ENCODE measurements around the gene S1PR5.
"Not testable (repeated sequence)": the region's sequence is repeated elsewhere in the genome, so short reads cannot be mapped to it uniquely, and the experiment has no call there.

Gene S1PR5

DNA sequence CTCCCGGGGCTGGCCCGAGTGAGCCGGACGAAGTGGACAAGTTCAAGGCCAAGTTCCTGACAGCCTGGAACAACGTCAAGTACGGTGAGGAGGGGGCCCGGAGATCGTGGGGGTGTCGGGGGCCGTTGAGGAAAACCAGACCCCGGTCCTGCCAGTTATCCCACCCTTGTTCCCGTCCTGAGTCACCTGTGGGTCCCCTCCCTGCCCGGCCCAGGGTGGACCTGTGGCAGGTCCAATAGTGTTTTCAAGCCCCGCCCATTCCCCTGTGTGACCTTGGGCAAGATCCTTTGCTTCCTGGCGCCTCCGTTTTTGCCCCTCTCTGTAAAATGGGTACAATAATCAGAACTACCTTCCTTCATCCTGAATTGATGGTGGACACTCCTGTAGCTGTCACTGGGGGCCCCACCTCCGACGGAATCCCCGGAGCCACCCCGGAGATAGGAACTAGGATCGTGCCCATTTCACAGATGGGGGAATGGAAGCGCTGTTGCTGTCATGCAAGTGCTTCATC lies 27.1 kb upstream of the S1PR5 start:
- no peak for DNase-seq (ENCODE audit: low read depth in 2 of 2)

DNA sequence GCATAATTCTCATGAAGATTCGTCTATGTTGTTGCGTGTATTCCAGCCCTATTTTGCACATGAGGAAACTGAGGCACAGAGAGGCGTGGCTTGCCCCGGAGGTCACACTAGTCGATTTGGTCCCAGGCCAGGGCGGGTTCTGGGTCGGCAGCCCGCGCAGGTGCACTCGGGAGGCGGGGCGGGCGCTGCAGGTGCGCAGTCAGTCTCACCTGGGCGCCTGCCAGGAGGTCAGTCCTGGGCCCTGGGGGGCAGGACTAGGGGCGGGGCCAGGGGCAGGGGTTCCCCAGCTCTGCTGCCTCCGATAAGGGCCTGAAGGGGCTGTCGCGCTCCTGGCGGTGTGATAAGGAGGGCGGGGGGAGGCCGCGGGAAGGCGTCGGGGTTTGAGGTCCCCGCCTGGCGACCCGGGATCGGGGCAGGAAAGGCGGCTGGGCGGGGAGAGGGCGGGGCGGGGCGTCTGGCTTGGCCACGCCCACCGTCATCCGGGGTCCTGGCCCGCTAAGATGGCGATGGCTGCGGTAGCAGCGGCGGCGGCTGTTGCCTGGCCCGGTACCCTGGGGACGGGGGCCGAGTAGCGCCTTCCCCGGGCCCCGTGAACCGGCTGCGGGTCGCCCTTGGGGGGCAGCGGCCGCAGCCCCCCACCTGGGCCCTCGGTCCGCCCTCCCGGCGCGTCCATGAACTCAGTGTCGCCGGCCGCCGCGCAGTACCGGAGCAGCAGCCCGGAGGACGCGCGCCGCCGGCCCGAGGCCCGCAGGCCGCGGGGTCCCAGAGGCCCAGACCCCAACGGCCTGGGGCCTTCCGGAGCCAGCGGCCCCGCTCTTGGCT lies 26.4 kb upstream of the S1PR5 start, which contains the start of gene ATG4D:
ATG4D (plus strand) TSS at position 485 of the 822 bp plus-strand sequence; CDS start at position 672, 187 bp downstream.
- DNase-seq (ENCODE audit: low read depth in 2 of 2): peak; percentile 56 to 57

DNA sequence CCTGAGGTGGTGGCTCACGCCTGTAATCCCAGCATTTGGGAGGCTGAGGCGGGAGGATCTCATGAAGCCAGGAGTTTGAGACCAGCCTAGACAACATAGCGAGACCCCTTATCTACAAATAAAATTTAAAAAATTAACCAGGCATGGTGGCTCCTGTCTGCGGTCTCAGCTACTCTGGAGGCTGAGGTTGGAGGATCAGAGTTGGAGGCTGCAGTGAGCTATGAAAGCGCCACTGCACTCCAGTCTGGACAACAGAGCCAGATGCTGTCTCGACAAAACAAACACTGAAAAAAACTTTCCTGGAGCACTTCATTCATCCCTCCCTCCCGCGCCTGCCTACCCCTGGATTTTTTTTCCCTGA lies 25.8 kb upstream of the S1PR5 start:
- no peak for DNase-seq (ENCODE audit: low read depth in 2 of 2)

DNA sequence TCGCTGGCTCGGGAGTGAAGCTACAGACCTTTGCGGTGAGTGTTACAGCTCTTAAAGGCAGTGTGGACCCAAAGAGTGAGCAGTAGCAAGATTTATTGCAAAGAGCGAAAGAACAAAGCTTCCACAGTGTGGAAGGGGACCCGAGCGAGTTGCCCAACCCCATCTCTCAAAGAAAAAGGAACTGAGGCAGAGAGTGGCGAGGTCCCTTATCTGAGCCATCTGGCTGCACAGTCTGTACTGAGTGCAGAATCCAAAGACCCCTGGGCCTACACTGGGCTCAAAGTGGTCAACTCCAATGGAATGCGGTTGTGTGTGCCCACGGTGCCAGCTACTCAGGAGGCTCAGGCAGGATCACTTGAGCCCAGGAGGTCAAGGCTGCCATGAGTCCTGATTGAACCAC lies 21.8 kb upstream of the S1PR5 start:
- DNase-seq (ENCODE audit: low read depth in 2 of 2): not testable (repeated sequence)

DNA sequence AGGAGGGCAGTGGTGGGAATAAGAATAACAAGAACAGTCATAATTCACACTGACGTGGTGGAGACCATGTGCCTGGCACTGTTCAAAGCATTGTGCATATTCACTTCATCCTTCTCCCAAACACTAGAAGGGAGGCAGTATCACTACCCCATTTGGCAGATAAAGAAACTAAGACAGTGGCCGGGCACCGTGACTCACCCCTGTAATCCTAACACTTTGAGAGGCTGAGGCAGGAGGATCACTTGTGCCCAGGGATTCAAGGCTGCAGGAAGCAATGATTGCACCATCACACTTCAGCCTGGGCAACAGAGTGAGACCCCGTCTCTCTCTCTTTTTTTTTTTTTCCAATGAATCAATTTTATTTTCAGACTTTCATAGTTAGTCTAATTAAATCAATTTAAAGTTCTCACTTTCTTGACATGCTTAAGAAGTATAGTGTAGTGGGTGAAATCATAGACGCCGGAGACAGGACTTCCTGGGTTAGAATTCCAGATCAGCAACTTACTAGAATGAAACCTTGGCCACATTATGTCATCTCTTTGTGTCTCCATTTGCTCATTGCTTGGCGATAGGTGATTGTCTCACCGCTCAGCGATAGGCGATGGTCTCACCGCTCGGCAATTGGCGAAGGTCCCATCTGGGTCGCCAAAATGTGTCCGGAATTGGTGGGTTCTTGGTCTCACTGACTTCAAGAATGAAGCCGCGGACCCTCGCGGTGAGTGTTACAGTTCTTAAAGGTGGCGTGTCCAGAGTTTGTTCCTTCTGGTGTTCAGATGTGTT lies 21.1 kb upstream of the S1PR5 start:
- no peak for DNase-seq (ENCODE audit: low read depth in 2 of 2)

DNA sequence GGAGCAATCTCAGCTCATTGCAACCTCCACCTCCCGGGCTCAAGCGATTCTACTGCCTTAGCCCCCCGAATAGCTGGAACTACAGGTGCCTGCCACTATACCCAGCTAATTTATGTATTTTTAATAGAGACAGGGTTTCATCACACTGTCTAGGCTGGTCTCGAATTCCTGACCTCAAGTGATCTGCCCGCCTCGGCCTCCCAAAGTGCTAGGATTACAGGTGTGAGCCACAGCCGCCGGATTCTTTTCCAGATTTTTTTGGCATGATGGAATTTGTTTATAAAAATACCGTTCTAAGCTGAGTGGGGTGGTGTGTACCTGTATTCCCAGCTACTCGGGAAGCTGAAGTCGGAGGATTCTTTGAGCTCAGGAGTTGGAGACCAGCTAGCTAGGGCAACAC lies 20.4 kb upstream of the S1PR5 start:
- no peak for DNase-seq (ENCODE audit: low read depth in 2 of 2)

DNA sequence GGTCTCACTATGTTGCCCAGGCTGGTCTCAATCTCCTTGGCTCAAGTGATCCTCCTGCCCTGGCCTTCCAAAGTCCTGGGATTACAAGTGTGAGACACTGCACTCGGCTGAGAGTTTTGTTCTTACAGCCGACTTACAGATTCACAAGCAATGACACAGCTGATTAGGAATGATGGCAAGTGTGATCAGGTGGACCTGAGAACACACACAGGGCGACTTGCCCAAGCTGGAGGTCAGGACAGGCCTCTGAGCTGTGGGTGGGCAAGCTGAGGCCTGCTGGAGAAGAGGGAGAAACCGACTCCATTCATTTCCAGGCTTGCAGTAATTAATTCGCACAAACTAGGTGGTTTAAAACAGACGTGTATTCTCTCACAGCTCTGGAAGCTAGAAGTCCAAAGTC lies 18.4 kb upstream of the S1PR5 start:
- DNase-seq (ENCODE audit: low read depth in 2 of 2): no peak

DNA sequence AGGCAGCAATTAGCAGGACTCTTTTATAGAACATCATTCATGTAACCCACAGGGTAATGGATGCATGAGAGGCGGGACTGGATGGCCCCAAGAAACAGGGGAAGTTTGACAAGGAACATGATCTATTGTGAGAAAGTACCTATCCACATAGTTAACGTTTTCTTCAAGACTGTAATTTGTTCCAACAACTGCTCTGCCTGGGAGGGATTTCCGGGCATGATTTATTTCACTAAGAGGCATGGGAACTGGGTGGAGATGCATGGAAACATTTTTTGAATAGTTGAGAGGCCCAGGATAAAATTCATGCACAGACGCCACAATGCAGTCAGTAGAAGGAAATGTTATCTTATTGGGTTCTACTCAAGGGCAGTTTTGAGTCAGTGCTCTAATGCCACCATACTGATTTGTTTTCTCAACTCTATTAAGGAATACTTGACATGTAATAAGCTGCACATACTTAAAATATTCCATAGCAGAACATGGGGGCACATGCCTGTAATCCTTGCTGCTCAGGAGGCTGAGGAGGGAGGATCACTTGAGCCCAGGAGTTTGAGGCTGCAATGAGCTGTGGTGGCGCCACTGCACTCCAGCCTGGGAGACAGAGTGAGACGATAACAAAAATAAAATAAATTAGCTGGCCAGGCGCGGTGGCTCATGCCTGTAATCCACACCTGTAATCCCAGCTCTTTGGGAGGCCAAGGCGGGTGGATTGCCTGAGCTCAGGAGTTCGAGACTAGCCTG lies 16.6 kb upstream of the S1PR5 start:
- no peak for DNase-seq (ENCODE audit: low read depth in 2 of 2)

DNA sequence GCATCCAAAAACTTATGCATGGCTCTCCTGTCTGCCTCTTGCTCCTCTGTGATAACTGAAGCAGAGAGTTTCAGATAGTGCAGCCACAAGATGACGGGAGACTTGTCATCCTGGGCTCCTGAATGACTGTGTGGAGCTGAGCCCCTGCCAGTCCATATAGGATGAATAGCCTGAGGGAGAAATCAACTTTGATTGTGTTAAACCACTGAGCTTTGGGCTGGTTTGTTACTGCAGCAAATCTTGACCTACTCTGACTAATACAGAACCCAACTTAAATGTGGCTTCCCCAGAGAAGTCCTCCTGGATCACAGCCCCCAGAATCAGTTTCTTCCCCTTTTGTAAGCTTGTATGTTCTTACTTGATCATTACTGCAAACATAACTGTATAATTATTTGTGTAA lies 15.2 kb upstream of the S1PR5 start:
- DNase-seq (ENCODE audit: low read depth in 2 of 2): no peak

DNA sequence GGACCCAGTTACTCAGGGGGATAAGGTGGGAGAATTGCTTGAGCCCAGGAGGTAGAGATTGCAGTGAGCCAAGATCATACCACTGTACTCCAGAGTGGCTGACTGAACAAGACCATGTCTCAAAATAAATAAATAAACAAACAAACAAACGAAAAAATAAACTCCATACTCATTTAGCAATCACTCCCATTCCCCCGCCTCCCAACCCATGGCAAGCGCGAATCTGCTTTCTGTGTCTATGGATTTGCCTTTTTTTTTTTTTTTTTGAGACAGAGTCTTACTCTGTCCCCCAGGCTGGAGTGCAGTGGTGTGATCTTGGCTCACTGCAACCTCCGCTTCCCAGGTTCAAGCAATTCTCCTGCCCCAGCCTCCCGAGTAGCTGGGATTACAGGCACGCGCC lies 9.6 kb upstream of the S1PR5 start:
- DNase-seq (ENCODE audit: low read depth in 2 of 2): not testable (repeated sequence)

DNA sequence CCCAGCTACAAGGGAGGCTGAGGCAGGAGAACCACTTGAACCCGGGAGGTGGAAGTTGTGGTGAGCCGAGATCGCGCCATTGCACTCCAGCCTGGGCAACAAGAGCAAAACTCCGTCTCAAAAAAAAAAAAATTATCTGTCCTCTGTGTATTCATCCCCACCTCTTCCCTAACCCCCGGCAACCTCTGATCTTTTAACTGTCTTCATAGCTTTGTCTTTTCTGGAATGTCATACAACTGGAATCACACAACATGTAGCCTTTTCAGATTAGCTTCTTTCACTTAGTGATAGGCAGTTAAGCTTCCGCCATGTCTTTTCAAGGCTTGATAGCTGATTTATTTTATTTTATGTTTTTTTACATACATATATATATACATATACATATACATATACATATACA lies 8.4 kb upstream of the S1PR5 start:
- DNase-seq (ENCODE audit: low read depth in 2 of 2): no peak

DNA sequence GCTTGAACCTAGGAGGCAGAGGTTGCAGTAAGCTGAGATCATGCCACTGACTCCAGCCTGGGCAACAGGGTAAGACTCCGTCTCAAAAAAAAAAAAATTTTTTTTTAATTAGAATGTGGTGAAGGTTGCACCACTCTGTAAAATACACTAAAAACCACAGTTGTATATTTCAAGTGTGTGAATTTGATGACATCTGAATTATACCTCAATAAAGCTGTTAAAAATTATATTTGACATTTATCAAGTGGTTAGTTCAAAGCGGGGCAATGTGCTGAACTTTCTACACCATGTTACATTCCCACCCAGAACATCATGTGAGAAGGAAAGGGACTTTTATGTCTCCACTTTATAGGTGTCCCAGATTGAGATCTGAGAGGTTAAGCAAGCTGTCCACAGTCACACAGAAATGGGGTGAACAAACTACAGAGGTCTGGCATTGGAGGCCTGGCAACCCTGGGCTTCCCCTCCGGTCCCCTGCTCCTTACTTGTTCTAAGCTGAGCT lies 5.9 kb upstream of the S1PR5 start:
- no peak for DNase-seq (ENCODE audit: low read depth in 2 of 2)

DNA sequence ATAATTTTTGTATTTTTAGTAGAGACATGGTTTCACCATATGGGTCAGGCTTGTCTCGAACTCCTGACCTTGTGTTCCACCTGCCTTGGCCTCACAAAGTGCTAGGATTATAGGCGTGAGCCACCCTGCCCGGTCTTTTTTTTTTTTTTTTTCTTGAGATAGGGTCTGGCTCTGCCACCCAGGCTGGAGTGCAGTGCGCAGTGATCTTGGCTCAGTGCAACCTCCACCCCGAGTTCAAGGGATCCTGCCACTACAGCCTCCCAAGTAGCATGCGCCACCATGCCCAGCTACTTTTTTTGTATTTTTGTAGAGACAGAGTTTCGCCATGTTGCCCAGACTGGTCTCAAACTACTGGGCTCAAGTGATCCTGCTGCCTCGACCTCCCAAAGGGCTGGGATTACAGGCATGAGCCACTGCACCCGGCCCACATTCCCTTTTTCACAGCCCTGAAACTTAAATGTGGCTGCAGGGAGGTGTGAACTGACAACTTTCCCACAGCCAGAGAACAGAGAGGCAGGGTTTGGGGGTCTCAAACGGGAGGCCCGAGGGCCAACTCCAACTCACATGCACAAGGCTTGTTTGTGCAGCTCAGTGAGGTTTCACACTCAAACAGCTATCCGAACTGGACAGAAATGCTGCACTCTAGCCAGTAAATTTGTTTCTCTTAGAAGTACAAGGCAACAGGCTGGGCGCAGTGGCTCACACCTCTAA lies 4.4 kb upstream of the S1PR5 start:
- no peak for DNase-seq (ENCODE audit: low read depth in 2 of 2)

DNA sequence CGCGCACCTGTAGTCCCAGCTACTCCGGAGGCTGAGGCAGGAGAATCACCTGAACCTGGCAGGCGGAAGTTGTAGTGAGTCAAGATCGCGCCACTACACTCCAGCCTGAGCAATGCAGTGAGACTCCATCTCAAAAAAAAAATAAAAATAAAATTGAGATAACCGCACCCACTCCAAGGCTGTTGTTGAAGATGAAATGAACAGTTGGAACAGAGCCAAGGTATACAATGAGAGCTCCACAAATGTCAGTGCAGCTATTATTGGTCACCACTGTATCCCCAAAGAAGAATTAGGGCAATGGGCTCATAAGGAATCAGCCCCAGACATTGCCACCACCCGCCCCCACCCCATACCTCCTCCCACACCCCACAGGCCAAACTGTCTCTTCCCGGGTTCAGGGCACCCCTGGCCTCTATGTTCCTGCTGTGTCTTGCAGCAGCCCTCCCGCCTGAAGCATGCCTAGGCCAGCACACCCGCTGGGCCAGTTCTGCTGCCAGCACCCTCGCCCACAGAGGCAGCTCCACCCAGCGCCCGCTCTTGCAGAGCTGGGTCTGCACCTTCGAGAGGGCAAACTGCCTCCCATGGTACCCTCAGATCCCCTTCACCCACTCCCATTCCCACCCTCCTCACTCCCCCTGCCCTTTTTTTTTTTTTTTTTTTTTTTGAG lies 3.5 kb upstream of the S1PR5 start:
- no peak for DNase-seq (ENCODE audit: low read depth in 2 of 2)

DNA sequence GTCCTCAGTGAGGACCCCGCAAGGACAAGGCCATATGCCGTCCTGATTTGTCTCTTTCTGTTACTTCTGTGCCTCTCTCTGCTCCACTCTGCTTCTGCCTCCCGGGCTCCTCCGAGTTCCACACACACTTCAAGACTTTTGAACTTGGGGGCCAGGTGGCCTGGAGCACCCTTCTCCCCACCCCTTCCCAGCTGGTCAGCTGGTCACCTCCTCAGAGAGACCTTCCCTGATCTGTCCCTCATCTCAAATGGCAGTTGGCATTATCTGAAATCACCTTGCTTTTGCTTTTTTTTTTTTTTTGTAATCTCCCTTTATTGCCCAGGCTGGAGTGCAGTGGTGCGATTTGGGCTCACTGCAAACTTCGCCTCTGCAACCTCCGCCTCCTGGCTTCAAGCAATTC lies 2.2 kb upstream of the S1PR5 start:
- DNase-seq (ENCODE audit: low read depth in 2 of 2): no peak

DNA sequence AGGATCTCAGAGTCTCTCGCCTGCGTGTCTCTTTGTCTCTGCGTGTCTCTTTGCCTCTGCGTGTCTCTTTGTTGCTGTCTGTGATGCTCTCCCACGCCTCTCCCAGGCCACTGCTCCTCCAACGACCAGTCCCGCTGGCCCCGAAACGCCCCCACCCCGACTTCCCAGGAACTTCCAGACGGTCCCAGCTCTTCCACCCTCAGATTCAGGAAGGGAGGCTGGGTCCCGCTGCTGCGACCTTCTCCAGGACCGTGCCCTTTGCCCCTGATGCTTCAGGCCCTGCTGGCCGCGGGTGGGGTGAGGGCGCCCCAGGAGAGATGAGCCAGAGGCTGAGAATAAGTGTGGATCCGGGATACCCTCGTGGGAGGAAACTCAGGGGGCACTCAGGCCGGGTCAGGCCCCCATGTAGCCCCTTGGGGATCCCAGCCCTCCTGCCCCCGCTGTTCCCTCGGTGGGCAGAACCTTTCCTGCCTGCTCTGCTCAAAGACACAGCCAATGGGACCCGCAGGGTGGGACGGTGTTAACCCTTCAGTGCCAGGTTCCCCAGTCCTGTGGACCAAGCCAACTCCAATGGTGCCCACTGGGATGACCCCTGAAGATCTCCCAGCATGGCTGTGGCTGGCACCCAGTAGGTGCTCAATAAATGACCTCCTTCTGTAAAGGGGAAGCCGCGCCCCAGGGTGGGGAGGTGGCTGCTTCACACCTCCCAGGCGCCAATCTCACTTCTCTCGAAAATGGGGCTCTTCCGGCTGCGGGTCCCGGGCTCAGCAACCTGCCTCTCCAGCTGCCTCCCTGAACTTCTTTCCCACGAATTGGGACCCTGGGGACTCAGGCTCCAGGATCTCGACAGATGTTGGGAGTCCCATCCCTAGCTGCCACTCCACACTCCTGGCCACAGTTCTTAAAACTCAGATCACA lies 1.5 kb upstream of the S1PR5 start:
- DNase-seq (ENCODE audit: low read depth in 2 of 2): no peak

DNA sequence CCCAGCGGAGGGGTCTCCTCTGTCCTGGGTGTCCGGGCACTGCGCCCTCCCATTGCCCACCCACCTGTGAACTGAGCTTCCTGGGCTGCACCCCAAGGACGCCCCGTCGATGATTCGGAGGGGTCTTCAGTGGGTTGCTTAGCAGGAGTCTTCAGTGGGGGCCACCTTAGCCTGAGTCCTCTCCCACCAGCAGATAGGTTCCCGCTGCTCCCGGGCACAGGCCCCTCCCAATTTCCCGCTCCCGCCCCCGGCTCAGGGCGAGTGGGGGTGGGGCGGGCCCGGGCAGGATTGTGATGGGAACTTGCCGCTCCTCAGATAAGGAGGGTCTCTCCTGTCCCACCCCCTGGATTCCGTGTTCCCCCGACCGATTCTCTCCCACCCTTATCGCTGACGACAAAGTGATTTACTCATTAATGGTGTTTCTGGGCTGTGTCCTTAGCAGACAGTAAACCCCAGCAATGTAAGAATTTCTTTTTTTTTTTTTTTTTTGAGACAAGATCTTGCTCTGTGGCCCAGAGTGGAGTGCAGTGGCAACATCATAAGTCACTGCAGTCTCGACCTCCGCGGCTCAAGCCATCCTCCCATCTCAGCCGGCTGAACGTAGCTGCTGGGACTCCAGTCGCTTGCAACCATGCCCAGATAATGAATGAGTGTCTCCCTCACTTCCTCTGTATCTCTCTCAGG lies 655 bp upstream of the S1PR5 start:
- DNase-seq (ENCODE audit: low read depth in 2 of 2): no peak

DNA sequence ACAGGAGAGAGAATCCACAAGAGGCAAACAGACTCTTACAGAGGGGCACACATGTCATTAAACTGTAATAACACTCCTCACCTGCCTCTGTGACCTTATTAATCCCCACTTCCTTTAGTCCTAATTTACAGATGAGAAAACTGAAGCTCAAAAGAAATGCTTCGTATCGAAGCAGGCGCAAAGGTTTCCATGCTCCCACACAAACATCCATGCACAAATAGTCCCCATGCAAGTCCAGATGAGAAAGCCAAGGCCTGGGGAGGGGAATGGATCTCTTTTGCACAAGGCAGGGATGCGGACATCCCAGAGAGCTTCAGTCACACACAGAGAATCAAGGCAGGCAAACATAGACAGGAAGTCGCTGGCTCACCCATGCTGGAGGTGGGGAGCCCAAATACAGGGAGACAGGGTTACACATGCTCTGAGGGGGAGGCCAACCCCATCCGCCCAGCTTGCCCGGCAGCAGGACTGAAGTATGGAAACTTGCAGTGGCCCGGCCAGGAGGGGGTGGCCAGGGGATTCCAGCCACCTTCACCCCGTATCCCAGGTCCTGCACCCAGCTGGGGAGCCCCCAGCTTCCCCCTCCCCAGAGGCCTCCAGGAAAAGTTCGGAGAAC lies 468 bp downstream of the S1PR5 start:
- DNase-seq (ENCODE audit: low read depth in 2 of 2): no peak

DNA sequence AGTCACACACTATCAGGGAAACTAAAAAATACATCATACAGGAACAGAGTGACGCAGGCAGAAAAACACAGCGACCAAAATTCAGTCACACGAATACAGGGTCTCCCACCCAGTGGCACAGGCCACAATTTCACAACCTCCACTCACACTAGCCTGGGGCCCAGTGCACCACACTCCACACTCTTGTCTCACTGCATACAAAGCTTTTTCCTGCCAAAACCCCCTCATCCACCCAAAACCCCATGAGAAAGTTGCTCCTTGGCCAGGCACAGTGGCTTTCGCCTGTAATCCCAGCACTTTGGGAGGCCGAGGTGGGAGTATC lies 1.2 kb downstream of the S1PR5 start:
- no peak for DNase-seq (ENCODE audit: low read depth in 2 of 2)

Data from activated CD8-positive, alpha-beta memory T cell treated with anti-CD3 and anti-CD28 coated beads for 4 hours (primary cell).